ENCODE measurements around the gene PXDC1. TPM values are rescaled to one million over a fixed set of nuclear protein-coding genes. Genes with fewer than 3 reads are reported as not detected.
"Not testable (repeated sequence)": the region's sequence is repeated elsewhere in the genome, so short reads cannot be mapped to it uniquely, and the experiment has no call there.

PXDC1 gene
- total RNA-seq, 1 donor from 2014 or later: 48.4 TPM

DNA sequence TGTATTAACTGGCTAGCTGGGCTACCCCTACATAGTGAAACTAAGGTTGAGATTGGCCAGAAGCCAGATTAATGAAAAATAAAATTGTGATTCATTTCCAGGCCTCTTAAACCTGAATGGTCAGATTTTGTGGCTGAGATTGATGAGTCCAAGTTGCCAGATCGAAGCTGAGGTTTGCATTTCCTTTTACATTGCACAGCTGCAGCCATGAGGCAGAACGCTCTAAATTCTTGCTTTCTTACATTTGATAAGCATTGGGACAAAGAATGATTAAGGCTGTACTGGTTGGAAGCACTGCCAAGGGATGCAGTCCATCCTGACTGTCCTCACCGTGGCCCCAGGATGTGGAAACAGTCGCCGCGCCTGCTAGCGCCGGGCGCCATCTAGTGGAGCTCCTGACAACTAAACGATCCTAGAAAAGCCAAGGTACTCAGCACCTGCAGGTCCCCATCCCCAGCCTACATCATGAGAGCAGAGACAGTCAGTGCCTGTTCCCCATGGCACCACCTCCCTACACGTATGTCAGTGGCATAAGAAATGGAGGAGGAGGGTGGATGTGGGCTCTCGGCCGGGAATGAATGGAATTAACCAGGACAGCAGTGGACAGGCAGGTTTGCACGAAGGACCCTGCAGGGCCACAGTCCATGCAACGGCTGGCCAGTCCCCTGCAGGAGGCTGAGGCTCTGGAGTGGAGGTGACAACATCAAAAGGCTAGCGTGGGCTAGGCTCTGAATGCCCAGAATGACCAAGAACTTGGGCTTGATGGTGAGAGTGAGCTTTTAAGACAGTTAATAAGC is 19.0 kb downstream of the PXDC1 start:
- peak; percentile 77 for DNase-seq (ENCODE audit: low spot score)

- DNase-seq (ENCODE audit: low spot score): no peak
Measured at GRCh38 chr6:3731700-3732099, 19.8 kb downstream of the PXDC1 start.

DNA sequence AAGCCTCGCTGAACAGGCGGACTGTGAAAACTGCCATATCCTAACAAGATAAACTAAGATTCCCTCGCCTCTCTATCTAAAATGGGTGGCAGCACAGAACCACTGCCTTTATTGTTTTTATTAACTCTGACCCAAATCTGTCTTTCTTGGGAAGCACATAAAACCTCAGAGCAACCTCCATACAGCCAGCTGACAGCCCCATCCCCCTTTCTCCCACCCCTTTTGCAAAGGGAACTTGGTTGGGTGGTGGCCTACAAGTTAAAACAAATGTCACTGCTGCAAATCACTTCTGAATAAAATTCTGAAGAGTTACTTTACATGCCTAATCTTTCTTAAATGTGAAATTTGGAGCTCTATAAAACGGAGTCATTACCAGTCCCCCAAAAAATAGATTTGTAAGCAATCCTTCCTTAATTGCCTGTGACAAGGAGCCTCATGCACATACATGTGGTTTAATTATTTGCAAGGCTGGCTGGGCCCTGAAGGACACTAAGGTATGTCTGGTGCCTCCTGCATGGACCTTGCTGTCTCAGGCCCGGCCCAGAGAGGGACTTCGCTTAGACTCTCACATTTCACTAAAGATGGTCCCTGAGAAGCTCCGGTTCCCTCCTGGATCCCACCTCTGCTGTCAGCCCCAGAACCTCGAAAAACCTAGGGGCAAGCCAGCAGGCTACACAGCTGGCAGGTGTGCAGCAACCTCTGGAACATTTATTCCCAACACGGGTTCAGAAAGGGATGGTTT is 21.7 kb downstream of the PXDC1 start:
- no peak for DNase-seq (ENCODE audit: low spot score)

DNA sequence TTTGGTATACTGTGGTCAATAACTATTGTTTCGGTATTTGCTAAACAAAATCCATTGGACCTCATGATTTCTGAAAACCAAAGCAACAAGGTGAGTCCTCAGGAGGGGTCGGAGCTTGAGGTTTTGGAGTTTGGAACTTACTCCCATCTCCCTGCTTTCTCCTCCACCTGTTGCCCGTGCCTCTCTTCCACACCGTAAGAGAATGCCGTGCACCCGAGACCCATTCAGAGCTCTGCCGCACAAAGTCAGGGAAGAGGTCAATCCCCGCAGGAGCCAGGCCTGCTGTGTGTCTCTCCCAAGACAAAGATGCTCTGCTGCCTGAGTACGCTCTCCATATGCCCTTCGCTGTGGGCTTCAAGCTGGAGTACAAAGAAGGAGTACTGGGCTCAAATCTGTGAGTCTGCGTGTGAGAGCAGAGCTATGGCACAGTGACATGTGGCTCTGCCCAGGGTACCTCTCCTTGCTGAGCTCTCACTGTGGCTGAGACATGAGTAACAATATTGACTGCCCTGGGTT is 23.9 kb downstream of the PXDC1 start:
- DNase-seq (ENCODE audit: low spot score): no peak

GRCh38 chr6:3727036-3727435 is 24.5 kb downstream of the PXDC1 start:
- no peak for DNase-seq (ENCODE audit: low spot score)

- DNase-seq (ENCODE audit: low spot score): no peak
Measured at GRCh38 chr6:3726421-3726820, 25.1 kb downstream of the PXDC1 start.

- no peak for DNase-seq (ENCODE audit: low spot score)
Measured at GRCh38 chr6:3725145-3726047, 26.1 kb downstream of the PXDC1 start.

DNA sequence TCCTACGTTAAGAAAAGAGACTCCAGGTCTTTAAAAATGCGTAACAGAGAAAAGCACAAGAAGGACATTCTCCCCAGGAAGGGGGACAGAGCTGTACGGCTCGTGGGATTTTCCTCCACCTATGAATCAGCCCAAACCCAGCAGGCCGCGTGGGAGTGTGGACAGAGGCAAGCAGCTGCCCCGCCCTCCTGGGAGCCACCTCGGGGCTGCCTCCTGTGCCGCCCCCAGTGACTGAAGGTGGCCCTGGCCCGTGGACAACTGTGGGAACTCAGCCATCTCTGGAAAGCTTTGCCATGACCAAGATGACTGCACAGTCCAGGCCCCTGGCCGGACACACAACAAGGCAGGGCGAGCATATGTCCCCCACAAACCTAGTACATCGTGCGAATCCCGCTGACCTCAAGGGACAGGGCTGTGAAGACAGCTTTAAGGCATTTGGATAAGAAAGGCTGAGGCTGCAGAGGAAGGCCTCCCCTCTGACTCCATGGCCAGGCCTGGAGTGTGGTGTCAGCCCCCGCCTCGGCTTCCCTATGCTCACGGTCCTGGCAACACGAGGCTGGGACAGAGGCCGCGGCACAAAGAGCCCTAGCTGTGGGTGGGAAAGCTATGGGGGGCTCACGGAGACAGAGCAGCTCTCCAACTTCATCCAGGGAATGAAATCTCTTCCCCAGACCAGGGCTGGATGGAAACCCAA is 26.9 kb downstream of the PXDC1 start:
- no peak for DNase-seq (ENCODE audit: low spot score)

DNA sequence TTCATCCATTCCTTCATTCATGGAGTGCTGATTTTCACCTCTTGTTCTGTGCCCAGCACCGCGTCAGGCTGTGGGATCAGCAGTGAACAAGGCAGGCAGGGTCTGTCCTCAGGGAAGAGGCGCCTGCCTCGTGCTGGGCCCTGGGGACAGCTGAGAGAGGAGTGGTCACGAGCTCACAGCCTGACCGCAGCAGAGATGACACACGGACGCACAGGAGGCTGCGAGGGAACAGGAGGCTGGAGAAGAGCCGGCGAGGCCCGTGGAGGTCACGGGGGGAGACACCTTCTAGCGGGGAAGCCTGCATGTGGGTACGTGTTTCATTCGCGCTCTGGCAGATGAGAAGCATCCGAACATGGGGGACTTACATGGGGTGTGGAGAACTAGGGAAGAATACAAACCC is 27.5 kb downstream of the PXDC1 start:
- DNase-seq (ENCODE audit: low spot score): no peak

GRCh38 chr6:3723251-3723650 is 28.3 kb downstream of the PXDC1 start:
- DNase-seq (ENCODE audit: low spot score): no peak

- no peak for DNase-seq (ENCODE audit: low spot score)
Measured at GRCh38 chr6:3722785-3723184, 28.7 kb downstream of the PXDC1 start.

GRCh38 chr6:3721810-3722621 is 29.5 kb downstream of the PXDC1 start:
- DNase-seq (ENCODE audit: low spot score): no peak

- not testable (repeated sequence) for DNase-seq (ENCODE audit: low spot score)
Measured at GRCh38 chr6:3720770-3721169, 30.7 kb downstream of the PXDC1 start.

DNA sequence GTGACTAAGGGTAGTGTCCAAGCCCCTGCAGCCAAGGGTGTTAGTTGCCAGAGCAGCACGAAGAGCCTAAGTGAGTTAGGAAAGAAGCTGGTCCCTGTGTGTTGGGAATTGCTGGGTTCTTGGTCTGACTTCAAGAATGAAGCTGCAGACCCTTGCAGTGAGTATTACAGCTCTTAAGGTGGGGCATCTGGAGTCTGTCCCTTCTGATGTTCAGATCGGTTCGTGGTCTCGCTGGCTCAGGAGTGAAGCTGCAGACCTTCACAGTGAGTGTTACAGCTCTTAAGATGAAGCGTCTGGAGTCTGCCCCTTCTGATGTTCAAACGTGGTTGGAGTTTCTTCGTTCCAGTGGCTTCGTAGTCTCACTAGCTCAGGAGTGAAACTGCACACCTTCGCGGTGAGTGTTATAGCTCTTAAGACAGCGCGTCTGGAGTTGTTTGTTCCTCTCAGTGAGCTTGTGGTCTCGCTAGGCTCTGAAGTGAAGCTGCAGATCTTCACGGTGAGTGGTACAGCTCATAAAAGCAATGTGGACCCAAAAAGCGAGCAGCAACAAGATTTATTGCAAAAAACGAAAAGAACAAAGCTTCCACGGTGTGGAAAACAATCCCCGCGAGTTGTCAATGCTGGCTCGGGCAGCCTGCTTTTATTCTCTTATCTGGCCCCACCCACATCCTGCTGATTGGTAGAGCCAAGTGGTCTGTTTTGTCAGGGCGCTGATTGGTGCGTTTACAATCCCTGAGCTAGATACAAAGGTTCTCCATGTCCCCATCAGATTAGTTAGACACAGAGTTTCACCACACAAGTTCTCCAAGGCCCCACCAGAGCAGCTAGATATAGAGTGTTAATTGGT is 31.8 kb downstream of the PXDC1 start:
- no peak for DNase-seq (ENCODE audit: low spot score)

DNA sequence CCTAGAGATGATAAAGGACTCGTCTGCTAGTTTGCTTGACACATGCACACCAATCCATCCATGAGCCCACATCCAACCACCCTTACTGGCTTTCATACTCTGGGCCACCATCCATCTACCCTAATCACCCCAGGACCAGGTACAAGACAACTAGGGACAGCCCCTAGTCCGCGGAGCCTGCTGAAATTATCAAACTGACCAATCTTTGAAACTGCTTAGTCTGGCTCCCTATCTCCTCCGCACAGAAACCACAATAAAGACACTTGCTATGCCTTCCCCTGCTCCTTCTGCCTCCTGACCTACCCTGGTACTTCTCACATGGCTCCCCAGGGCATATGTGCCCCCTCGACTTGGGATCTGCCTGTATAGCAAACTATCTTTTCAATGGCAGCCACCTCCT is 33.1 kb downstream of the PXDC1 start:
- no peak for DNase-seq (ENCODE audit: low spot score)

DNA sequence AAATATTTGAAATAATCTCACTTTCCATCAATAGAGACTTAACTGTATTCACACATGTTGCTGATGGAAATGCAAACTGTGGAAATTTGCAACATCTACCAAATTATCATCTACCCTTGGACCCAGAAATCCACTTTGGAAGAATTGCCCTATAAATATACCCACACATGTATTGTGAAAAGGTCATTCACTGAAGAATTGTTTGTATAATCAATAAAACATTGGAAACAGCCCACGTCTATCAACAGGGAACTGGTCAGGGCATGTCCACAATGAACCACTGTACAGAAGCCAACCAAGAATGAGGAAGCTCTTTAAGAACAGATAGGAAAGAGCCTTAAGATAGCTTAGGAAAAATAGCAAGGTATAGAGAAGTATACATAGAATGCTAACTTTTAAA is 36.2 kb downstream of the PXDC1 start:
- no peak for DNase-seq (ENCODE audit: low spot score)

DNA sequence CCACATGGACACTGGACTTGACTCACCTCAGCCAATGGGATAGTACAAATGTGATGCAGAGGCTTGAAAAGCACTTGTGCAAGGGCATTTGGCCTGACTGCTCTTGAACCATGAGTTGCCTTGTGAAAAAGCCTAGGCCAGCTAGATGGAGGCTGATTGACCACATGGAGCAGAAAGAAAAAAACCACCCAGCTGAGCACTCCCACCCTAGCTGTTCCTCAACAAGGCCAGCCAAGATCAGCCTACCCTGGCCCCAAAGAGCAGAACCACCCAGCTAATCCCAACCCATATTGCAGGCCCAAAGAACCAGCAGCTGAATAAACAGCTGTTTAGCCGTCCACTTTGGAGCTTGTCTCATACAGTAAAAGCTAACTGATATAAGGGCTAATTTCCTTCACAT is 36.7 kb downstream of the PXDC1 start:
- DNase-seq (ENCODE audit: low spot score): no peak

DNA sequence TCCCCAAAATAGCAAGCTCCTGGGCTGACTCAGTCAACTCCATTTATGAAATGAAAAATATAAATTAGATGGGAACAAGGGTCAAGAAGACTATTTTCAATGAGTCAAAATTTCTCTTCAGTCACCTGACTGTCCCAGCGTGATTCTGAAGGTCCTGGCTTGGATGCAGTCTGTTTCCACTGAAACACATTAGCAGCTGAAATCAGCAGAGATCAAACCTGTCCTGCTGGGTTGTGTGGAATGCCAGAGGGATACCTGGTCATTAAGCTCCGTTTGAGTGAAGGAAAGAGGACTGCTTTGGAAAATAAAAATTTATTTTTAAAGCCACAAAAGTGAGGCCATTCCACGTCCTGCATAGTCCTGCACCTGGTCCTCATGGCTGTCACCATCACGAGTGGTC is 37.4 kb downstream of the PXDC1 start:
- DNase-seq (ENCODE audit: low spot score): no peak

GRCh38 chr6:3712827-3713665 is 38.5 kb downstream of the PXDC1 start:
- peak; percentile 47 for DNase-seq (ENCODE audit: low spot score)
